HG02981 (cell line): ENCODE results near the gene RCBTB2.

ENCODE experiments used
- ATAC-seq: cut with Tn5 transposase; IDR thresholded peaks from one replicate; pipeline ENCODE4 v1.9.1; 2021; ENCODE audit warnings: mild to moderate bottlenecking, moderate library complexity; ENCODE audit not compliant: unreplicated experiment

The RCBTB2 gene

DNA sequence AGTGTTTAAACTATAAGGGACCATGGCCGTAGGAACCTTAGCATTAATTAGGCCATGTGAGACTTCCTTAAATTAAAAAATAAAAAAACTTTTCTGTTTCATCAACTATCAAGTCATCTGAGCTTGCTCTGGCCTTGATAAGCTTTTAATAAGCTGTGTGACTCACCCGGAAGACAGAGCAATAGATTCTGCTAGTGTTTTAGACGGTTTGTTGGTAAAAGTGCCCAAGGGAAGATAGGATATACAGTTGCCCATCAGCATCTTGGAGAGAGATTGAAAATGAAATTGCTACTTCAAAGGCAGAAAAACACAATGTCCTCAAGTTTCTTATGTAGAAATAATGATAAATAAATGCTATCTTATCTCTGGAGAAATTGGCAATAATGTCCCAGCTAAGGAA lies 31.2 kb upstream of the RCBTB2 start:
- no peak for ATAC-seq

GRCh38 chr13:48563626-48564025 lies 30.7 kb upstream of the RCBTB2 start:
- ATAC-seq: no peak

GRCh38 chr13:48562296-48563066 lies 29.6 kb upstream of the RCBTB2 start:
- ATAC-seq: peak; percentile 97

DNA sequence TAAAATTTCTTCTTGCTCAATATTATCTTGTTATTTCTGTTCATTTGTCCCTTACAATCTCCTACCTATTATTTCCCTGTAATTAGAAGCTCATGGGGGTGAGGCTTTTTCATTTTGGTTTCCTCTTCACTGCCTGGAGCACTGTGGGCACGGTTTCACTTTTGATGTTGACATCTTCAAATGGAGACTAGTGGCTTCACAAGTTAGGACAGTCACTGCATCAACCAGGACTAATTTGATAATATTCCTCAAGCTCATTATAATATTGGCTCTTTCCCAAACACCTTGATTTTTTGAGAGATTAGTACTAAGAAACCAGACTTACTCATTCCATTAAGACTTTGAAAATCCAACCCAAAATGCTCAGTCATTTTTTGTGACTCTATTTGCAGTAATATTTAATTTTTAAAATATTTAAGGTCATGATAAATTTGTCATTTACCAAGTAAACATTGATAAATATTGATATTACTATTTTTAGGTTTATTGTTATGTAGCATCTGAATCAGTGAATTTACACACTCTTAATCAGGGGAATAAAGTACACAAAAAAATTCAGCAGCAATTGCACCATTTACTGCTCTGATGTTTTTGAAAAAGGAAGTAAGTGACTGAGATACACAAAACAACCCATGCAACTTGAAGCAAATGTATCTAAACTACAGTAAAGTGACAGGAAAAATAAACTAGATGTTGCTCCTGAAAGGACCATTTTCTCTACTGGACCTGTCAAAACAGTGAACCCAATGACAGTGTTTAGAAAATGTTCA lies 28.8 kb upstream of the RCBTB2 start:
- peak; percentile 31 for ATAC-seq

GRCh38 chr13:48560657-48561337 lies 27.9 kb upstream of the RCBTB2 start:
- ATAC-seq: no peak

GRCh38 chr13:48559638-48560320 lies 26.9 kb upstream of the RCBTB2 start:
- no peak for ATAC-seq

DNA sequence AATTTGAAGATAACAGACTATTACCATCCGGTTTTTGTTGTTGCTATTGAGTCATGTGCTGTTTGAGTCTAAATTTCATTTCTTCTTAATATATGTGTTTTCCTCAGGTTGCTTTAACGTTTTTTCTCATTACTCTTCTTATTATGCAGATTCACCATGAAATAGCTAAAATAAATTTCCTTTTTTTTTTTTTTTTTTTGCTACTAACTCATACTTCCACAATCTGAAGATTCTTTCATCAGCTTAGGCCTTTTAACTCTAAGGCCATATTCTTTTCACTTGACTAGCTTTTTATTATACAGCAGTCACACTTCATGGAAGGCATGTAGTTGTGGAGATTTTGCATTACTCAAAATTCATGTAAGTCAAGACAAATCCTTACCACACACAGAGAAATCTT lies 23.9 kb upstream of the RCBTB2 start:
- ATAC-seq: no peak

DNA sequence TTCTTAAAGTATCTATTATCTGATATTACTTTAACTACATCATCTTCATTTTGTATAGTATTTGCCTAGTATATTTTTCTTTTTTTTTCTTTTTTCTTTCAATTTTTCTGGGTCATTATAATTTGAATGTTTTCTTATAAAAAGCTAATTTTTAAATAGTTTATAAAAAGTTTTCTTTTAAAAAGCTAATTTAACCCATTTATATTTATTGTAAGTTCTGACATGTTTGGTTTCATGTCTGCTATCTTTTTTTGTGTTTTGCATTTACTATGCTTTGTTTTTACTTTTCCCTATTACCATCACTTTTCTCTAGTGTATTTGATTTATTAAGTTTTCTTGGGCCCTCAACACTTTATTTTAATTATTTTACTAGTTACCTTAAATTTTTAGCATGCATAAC lies 22.6 kb upstream of the RCBTB2 start:
- no peak for ATAC-seq

DNA sequence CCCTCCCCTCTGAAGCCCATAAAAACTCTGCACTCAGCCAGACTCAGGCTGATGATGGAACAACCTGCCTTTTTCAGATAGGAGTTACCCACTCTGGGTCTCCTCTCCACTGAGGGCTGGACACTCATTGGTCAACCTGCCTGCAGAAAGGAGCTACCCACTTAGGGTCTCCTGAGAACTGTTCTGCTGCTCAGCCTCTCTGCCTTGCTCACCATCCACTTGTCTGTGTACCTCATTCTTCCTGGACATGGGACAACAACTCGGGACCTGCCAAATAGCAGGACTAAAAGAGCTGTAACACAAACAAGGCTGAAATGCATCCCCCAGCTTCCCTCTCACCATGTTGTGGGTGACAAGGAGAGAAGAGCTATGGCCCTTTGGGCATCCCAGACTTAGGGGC lies 18.4 kb upstream of the RCBTB2 start:
- ATAC-seq: no peak

DNA sequence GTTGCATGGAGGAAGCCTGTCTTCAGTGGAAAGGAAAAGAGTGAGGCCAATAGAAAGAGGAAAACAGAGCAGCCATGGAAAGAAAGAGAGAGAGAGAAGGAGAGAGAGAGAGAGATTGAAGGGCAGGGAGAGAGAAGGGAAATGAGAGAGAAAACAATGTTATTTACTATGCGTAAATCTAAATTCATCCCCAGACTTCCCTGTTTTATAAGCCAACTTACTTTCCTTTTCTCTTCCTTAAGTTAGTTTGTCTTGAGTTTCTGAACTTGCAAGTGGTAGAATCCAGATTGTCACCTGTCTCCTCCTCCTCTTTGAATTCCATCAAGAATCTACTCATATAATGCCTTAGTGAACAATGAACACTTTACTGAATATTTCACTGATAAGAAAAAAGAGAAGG lies 16.8 kb upstream of the RCBTB2 start:
- no peak for ATAC-seq

GRCh38 chr13:48547663-48548092 lies 14.8 kb upstream of the RCBTB2 start:
- no peak for ATAC-seq

DNA sequence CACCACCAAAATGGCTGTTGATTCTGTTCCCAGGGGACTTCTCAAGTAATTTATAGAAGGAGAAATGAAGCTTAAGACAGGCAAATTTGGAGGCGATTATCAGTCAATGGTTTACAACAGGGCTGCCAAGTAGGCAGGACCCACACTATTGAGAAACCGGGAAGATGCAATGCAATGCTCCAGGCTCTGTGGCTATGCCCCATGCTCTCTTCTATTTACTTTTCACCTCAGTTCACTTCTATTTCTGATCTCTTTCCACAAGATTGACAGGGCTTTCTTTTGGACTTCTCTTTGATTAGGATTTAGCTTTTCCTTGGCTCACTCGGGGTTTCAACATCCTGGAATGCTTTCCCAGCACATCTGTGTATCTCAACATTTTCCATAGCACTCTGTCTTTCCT lies 12.7 kb upstream of the RCBTB2 start:
- ATAC-seq: no peak

DNA sequence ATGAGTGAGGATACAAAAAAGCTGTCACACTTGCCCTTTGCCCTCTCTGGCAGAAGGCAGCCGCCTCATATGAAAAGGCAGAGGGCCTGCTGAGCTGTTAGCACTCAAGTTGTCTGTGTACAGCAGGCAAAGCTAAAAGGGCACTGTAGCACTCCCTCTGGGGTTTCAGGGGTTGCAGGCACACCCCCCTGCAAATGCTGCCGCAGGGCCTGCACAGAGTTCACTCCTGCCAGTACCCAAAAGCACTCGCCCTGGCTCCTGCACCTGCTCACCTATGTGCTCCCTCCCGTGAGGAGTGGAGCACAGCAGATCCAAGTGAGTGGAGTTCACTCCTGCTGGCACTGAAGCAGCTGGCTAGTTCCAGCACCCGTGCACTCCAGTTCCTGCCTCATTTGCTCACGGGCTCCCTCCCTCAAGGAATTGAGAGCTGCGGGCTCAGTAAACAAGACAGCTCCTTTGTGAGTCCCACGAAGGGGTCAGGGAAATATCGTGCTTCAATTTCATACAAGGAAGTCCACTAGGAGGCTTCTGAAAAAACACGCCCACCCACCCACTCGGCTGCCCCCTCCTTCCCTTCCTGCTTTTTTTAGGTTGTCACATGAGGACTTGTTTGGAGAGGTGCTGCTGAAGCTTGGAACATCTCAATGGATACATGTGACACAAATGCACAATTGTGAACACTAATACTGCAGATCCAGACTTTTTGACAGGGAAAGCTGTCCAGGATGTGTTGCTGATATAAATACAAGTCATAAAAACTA lies 9.9 kb upstream of the RCBTB2 start:
- ATAC-seq: no peak

DNA sequence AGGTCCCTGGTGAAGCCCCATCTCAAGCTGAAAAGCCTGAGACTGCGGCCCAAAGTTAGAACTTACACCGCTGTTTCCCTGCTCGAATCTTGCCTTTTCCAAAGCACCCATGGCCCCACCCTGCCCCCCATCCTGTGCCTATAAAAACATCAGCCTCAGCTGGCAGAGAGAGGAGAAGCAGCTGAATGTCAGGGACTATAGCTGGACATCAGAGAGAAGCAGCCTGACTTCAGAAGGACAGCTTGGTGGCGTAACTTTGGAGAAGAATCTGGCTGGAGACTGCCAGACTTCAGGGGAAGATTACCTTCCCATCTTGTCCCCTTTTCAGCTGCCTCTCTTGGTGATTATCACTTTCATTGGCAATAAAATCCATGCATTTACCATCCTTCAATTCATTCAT lies 9.3 kb upstream of the RCBTB2 start:
- ATAC-seq: no peak

- ATAC-seq: no peak
Measured at GRCh38 chr13:48539550-48539949, 6.7 kb upstream of the RCBTB2 start.

GRCh38 chr13:48536621-48537250 lies 3.9 kb upstream of the RCBTB2 start:
- no peak for ATAC-seq

- ATAC-seq: no peak
Measured at GRCh38 chr13:48535766-48536165, 2.9 kb upstream of the RCBTB2 start.

- ATAC-seq: no peak
Measured at GRCh38 chr13:48534911-48535501, 2.1 kb upstream of the RCBTB2 start.

DNA sequence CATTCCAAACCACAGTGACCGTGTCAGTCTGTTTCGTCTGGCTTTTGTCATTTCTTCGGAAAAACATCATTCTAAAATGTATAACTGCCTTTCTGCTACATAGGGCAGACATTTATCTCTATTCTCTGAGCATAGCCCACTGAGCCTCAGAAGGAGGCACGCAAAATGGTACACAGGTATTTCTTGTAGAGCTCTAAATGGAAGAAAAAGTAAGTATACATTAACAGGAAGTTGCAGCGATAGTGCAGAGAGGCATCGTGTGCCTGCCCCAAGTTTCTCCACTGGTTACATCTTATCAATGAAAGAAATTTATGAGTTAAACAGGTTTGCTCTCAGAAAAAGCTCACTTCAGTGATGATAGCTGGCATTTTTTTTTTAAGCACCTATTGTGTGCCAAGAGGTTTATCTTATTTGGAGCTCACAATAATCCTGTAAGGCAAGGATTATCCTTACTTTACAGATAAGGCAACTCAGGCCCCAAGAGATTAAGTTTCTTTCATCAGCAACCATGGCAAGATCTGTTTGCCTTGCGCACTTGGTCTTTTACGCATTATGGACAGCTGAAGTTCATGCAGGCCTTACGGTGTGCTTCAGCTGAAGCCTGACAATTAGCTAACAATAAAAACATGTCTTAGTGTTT lies 1.2 kb upstream of the RCBTB2 start:
- ATAC-seq: no peak
